Measurements from ENCODE around the gene OPCML. TPM values are rescaled to one million over a fixed set of nuclear protein-coding genes. Genes with fewer than 3 reads are reported as not detected.
"Not testable (repeated sequence)": the region's sequence is repeated elsewhere in the genome, so short reads cannot be mapped to it uniquely, and the experiment has no call there.

OPCML gene
- total and polyA plus RNA-seq, 4 donors: 16.6 to 70.3 (median 58.1) TPM

- 86% methylated on average over 2 of the region's 4 CpGs for WGBS (ENCODE audit: insufficient coverage)
- Histone ChIP-seq H3K36me3 (ENCODE audit: control insufficient read depth, insufficient read depth, low read length) (no peaks in the 10 kb centered on the region), H3K9me3 (ENCODE audit: control insufficient read depth, insufficient read depth, low read length) (peaks cover 2% of the 10 kb centered on the region), H3K4me3 (ENCODE audit: low read depth, low read length) (no peak overlapping the region), H3K27me3 (ENCODE audit: control insufficient read depth, insufficient read depth, low read length) (no peaks in the 10 kb centered on the region), H3K4me1 (ENCODE audit: control insufficient read depth, insufficient read depth, low read length) (no peaks in the 10 kb centered on the region), H3K27ac (ENCODE audit: low read depth, low read length) (no peak overlapping the region)
- DNase-seq (ENCODE audit: low read depth in 4 of 6, low spot score in 6 of 6): no peak
These were observed 1136.0 kb downstream of the OPCML start for GRCh38 chr11:132396318-132396717.

- H3K27me3 ChIP-seq (ENCODE audit: control insufficient read depth, insufficient read depth, low read length): no peaks in the 10 kb centered on the region
- no peaks in the 10 kb centered on the region for H3K36me3 ChIP-seq (ENCODE audit: control insufficient read depth, insufficient read depth, low read length)
- no peak for DNase-seq (ENCODE audit: low read depth in 4 of 6, low spot score in 6 of 6)
- no peaks in the 10 kb centered on the region for H3K4me1 ChIP-seq (ENCODE audit: control insufficient read depth, insufficient read depth, low read length)
- no peak overlapping the region for H3K27ac ChIP-seq (ENCODE audit: low read depth, low read length)
- H3K4me3 ChIP-seq (ENCODE audit: low read depth, low read length): no peak overlapping the region
- H3K9me3 ChIP-seq (ENCODE audit: control insufficient read depth, insufficient read depth, low read length): peaks cover 6% of the 10 kb centered on the region
These were observed 1136.9 kb downstream of the OPCML start for GRCh38 chr11:132395434-132395833.

GRCh38 chr11:132379540-132379939 lies 1152.8 kb downstream of the OPCML start:
- Histone ChIP-seq H3K4me1 (ENCODE audit: control insufficient read depth, insufficient read depth, low read length) (no peaks in the 10 kb centered on the region), H3K9me3 (ENCODE audit: control insufficient read depth, insufficient read depth, low read length) (peaks cover 1% of the 10 kb centered on the region), H3K4me3 (ENCODE audit: low read depth, low read length) (no peak overlapping the region), H3K36me3 (ENCODE audit: control insufficient read depth, insufficient read depth, low read length) (no peaks in the 10 kb centered on the region), H3K27ac (ENCODE audit: low read depth, low read length) (no peak overlapping the region), H3K27me3 (ENCODE audit: control insufficient read depth, insufficient read depth, low read length) (no peaks in the 10 kb centered on the region)
- no peak for DNase-seq (ENCODE audit: low read depth in 4 of 6, low spot score in 6 of 6)
- WGBS (ENCODE audit: insufficient coverage): 100% methylated on average over 3 of the region's 3 CpGs

- Histone ChIP-seq H3K4me3 (ENCODE audit: low read depth, low read length) (no peak overlapping the region), H3K4me1 (ENCODE audit: control insufficient read depth, insufficient read depth, low read length) (no peaks in the 10 kb centered on the region), H3K9me3 (ENCODE audit: control insufficient read depth, insufficient read depth, low read length) (peaks cover 1% of the 10 kb centered on the region), H3K36me3 (ENCODE audit: control insufficient read depth, insufficient read depth, low read length) (no peaks in the 10 kb centered on the region), H3K27ac (ENCODE audit: low read depth, low read length) (no peak overlapping the region), H3K27me3 (ENCODE audit: control insufficient read depth, insufficient read depth, low read length) (no peaks in the 10 kb centered on the region)
- 100% methylated on average over 2 of the region's 4 CpGs for WGBS (ENCODE audit: insufficient coverage)
- DNase-seq (ENCODE audit: low read depth in 4 of 6, low spot score in 6 of 6): no peak
These were observed 1158.7 kb downstream of the OPCML start for GRCh38 chr11:132373405-132374143.

GRCh38 chr11:132370114-132370513 lies 1162.2 kb downstream of the OPCML start:
- not testable (repeated sequence) for H3K27ac ChIP-seq (ENCODE audit: low read depth, low read length); H3K4me3 ChIP-seq (ENCODE audit: low read depth, low read length); DNase-seq (ENCODE audit: low read depth in 4 of 6, low spot score in 6 of 6); H3K4me1 ChIP-seq (ENCODE audit: control insufficient read depth, insufficient read depth, low read length); H3K27me3 ChIP-seq (ENCODE audit: control insufficient read depth, insufficient read depth, low read length); H3K36me3 ChIP-seq (ENCODE audit: control insufficient read depth, insufficient read depth, low read length); H3K9me3 ChIP-seq (ENCODE audit: control insufficient read depth, insufficient read depth, low read length)

- Histone ChIP-seq H3K36me3 (ENCODE audit: control insufficient read depth, insufficient read depth, low read length) (no peaks in the 10 kb centered on the region), H3K27me3 (ENCODE audit: control insufficient read depth, insufficient read depth, low read length) (no peaks in the 10 kb centered on the region), H3K4me3 (ENCODE audit: low read depth, low read length) (no peak overlapping the region), H3K4me1 (ENCODE audit: control insufficient read depth, insufficient read depth, low read length) (no peaks in the 10 kb centered on the region), H3K9me3 (ENCODE audit: control insufficient read depth, insufficient read depth, low read length) (peaks cover 1% of the 10 kb centered on the region), H3K27ac (ENCODE audit: low read depth, low read length) (no peak overlapping the region)
- no peak for DNase-seq (ENCODE audit: low read depth in 4 of 6, low spot score in 6 of 6)
- no CpG with 5 or more reads among the region's 3 CpGs for WGBS (ENCODE audit: insufficient coverage)
These were observed 1165.0 kb downstream of the OPCML start for GRCh38 chr11:132367293-132367692.

GRCh38 chr11:132365650-132366049 lies 1166.7 kb downstream of the OPCML start:
- Histone ChIP-seq H3K9me3 (ENCODE audit: control insufficient read depth, insufficient read depth, low read length) (peaks cover 1% of the 10 kb centered on the region), H3K4me1 (ENCODE audit: control insufficient read depth, insufficient read depth, low read length) (no peaks in the 10 kb centered on the region), H3K27ac (ENCODE audit: low read depth, low read length) (no peak overlapping the region), H3K4me3 (ENCODE audit: low read depth, low read length) (no peak overlapping the region), H3K36me3 (ENCODE audit: control insufficient read depth, insufficient read depth, low read length) (no peaks in the 10 kb centered on the region), H3K27me3 (ENCODE audit: control insufficient read depth, insufficient read depth, low read length) (no peaks in the 10 kb centered on the region)
- no peak for DNase-seq (ENCODE audit: low read depth in 4 of 6, low spot score in 6 of 6)
- 100% methylated on average over 1 of the region's 3 CpGs for WGBS (ENCODE audit: insufficient coverage)

Small RNA genes lying within 50 kb of the gene (small RNA-seq; reads per million reads assigned to genes)
- gene RF00026 (ENCODE audit: low replicate concordance): not detected

Data from spinal cord (tissue), 10 donors.